GOT3 (cell line): ENCODE data around the gene MT1G.
"Not testable (repeated sequence)": the region's sequence is repeated elsewhere in the genome, so short reads cannot be mapped to it uniquely, and the experiment has no call there.

Experiments used
- DNase-seq: peaks from one replicate; lab custom pipeline; 2025; ENCODE audit warnings: mixed read lengths; lab: John Stamatoyannopoulos, UW

MT1G gene

DNA sequence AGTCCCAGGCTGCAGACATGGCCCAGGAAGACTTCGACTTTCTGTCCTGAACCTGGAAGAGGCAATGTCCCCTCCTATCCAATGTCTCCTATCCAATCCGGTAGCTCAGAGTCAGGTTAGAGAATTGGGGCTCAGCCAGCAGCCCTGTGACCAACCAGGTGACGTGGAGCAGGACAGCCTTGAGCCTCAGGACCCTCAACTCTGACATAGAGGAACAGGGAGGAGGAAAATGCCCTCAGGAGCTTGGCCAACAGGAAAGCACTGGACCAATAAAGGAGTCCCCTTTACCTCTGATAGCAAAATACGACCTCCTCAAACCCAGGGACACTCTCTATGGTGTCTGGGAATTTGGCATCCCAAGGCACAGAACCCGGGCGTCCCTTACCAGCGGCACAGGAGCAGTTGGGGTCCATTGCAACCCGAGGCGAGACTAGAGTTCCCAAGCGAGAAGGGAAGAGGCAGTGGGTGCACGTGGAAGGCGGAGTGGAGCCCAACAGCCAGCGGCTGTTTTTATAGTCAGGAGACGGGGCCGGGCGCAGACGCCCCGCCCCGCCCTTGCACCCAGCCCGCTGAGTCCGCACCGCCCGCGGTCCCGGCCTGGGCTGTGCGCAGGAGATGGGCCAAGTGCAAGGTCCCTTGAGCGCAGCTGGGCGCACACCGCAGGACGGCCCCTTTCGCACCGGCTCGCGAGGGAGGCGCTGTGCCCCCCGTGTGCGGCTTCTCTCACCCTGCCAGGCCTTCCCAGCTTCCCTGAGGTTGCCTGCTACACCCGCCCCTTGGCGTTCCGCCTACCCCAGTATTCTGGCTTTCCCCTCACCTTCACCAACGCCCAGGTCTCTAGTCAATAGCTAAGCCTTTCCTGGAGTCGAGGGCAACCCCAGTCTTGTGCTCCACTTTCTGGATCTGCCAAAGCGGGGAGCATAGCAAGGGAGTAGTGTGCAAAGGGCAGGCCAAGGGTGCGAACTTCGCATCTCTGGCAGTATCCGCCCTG is at the start of gene MT1G:
Gene MT1G (minus strand): TSS at position 485 of the 991 bp plus-strand sequence. CDS start 72 bp downstream, at position 413.
- DNase-seq, result no peak

- DNase-seq, result not testable (repeated sequence)
Observed at GRCh38 chr16:56717532-56717931, 49.7 kb upstream of the MT1G start.

DNA sequence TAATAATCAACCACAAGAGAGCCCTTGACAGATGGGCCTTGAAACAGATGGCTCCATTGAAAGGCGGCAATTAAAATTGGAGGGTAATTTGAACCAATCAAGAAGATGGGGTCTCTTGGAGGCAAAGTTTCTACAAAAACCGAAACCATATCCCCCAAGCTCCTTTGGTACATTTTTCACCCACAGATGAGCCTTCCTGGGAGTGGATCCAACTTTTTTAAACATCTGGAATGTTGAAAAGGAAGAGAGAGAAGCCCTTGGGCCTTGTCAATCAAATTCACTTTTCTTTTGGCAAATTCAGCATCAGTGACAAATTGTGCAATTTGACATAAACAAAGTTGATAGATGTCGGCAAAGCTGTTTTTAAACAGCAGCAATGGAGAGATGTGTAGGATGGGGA is 48.9 kb upstream of the MT1G start:
- no peak for DNase-seq

DNA sequence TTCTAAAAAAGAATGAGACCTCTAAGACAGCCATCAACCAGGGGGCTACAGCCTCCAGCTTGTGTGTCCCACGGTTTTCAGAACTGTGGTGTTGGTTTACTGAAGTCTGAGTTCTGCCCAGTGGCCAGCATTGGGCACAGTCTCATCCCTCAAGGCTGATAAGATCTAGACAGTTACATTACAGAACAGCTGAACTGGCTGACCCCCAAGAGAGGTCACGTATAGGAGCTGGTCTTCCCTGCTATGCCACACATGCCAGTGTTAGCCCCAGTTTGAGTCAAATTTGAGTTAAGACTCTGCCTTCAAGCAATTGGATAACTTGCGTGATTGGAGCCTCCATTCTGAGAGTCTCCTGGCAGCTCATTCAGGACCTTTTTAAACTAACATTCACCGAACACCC is 47.3 kb upstream of the MT1G start:
- DNase-seq, result no peak

DNA sequence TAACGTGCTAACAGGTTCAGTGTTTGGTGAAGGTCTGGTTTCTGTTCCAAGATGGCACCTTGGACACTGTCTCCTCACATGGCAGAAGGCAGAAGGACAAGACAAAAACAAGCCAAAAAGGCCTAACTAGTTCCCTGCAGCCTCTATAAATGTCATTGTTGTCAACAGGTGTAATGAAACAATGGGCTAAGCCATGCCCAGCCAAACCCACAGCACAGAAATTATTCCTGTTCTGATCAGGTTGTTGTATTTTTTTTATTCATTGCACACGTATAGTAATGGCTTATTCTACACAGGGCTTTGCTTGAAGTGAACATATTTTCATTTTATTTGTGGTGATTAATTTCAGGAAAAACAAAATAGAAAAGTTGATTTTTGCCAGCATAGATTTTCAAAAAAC is 45.9 kb upstream of the MT1G start:
- no peak for DNase-seq

- no peak for DNase-seq
Observed at GRCh38 chr16:56711862-56712261, 44.0 kb upstream of the MT1G start.

GRCh38 chr16:56710181-56710737 is 42.4 kb upstream of the MT1G start:
- no peak for DNase-seq

DNA sequence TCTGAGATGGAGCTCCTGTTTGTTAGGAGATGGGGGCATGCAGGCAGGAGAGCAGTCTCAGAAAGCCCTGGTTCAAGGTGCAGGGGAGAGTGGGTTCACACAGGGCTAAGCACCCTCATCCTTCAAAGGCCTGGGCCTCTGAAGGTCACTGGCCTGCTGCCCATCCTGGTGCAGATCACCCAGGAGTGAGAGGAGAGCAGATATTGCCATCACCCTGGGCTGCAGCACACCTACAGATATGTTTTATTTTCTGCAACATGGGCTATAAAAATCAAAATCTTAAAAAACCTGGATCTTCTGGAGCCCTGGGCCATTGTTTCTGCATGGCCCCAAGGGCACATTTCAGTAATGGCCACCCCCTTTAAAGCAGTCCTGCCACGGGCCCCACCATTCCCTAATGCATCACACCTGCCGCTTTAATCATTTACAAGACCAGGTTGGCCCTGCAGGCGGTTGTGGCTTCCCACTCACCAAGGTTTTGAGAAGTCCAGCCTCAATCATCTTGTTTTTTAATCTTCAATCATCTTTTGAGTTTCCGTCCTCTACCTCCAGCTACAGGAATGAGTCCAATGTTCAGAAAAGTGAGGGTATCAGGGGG is 41.7 kb upstream of the MT1G start:
- no peak for DNase-seq

DNA sequence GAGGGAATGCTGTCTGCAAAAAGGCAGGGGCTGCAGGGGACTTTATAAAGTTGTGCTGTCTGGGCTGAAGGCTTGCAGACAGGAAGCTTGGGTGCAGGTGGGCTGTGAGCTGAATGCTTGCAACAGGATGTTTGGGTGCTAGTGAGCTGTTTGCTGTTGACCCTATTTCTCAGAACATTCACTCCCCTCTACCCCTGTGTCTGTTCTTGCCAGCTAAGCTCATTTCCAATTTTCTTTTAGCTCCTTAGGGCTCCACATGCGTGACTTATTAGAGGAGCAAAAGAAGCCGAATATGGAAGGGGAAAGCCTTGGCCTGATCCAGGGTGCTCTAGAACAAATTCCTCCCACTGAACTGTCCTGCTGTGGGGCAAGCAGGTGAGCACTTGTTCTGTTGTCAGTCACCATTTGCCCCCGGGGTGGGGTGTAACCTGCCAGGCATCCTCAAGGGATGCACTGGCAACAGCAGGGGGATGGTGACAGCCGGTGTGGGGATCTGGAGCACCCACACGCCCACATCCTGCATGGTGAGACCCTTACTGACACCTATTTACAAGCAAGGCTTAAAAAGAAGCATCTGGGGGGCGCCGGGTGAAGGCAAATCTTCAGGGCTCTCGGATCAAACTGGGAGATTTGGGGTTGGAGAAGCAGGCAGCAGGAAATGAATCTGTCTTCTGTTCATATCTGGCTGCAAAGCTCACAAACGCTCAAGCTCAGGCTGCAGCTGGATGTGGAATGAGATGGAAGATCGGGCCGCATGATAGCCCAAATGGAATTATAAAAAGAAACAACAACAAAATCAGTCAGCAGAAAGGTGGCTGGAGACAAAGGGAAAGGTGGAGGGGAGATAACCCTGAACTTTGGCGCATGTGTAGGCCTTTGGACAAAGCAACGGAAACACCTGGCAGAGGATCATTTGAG is 40.9 kb upstream of the MT1G start:
- DNase-seq, result no peak

DNA sequence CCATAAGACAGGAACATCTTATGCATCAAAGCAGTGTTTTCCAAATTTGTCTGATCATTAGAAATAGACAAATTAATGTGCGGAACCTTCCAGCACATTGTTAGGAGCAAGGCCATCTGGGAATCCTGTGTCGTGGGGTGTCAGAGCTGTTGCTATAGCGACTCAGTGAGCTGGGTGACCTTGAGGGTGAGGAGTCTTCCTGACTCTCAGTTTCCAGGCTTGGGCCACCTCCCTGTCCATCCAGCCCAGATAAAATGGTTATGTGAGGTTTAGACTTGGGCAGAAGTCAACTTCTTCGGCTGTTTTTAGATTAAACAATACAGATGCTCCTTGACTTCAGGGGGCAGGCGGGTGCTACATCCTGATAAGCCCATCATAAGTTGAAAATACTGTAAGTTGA is 35.0 kb upstream of the MT1G start:
- no peak for DNase-seq

GRCh38 chr16:56701534-56701933 is 33.7 kb upstream of the MT1G start:
- DNase-seq, result no peak

GRCh38 chr16:56700631-56701030 is 32.8 kb upstream of the MT1G start:
- no peak for DNase-seq

- DNase-seq, result no peak
Observed at GRCh38 chr16:56700195-56700594, 32.3 kb upstream of the MT1G start.

GRCh38 chr16:56697456-56698155 is 29.7 kb upstream of the MT1G start:
- no peak for DNase-seq

- DNase-seq, result no peak
Observed at GRCh38 chr16:56695246-56695645, 27.4 kb upstream of the MT1G start.

DNA sequence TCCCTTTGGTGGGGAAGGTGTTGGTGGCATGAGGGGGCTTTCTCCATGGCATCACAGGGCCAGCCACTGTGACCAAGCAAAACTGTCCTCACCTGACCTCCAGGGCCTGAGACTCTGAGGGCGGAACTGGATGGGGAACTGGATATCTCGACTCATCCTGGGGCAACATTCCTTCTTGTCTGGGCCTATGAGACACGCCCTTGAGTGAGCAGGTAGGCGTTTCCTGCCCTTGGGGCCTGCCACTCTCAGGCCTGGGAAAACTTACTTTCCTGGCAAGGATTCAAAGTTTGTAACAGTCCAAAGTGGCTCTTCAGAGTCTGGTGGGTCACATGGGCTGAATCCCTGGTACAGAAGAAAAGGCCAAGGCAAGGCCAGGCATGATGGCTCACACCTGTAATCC is 24.0 kb upstream of the MT1G start:
- DNase-seq, result no peak

DNA sequence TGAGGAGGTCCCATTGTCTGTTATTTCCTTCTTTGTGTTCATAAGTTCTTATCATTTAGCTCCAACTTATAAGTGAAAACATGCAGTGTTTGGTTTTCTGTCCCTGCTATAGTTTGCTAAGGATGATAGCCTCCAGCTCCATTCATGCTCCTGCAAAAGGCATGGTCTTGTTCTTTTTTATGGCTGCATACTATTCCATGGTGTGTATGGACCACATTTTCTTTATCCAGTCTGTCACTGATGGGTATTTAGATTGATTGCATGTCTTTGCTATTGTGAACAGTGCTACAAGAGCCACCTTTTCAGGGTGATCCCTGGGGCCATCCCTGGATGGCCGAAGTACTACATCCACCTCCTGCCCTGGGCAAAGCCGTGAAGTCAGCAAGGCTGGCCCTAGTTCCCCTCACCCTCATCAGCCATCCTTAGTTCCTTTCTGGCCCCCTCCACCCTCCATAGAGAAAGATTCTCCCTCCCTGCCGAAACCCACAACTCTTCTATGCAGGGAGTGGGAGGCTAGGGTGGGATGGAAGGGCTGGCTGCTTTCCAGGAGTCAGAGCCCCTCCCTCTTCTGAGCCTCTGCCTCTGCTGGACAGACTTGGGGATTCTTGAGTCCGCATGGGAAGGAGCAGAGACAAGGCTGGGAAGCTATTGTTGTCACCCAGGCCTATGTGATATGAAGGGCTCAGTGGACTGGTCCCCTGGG is 22.7 kb upstream of the MT1G start:
- no peak for DNase-seq

DNA sequence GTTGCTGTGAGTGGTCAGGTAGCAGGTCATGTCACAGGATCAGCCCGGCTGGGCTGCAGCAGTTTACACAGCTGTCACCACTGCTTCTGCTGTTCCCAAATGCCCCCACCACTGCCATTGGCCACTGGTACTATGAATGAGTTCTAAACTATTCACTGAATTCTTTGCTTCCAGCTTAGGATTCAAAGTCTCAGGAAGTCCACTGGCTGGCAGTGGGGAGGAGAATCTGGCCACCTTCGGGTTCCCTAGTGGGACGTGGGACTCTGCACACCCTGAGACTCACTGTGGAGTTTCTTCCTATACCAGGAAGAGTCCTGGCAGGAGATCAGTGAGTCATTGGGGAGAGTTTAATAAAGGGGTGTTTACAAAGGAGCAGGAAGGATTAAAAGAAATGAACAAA is 21.3 kb upstream of the MT1G start:
- DNase-seq, result no peak

DNA sequence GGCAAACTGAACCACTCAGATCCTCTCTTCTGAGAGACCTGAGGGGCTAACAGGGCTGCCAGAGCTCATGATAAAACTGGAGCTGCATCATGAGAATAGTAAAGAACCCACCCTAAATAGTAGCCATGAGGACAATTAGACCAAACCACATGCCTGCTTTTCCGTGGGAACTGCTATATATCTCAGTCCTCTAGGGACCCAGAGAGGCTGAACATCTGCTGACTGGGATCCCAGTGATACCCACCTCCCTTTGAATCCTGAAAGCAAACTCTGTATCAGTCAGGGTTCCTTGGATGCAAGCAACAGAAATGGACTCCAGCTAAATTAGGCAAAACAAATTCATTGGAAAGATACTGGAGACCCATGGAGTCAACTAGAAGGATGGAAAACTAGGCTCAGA is 20.9 kb upstream of the MT1G start:
- no peak for DNase-seq

- DNase-seq, result no peak
Observed at GRCh38 chr16:56686758-56687157, 18.9 kb upstream of the MT1G start.
